B cell (primary cell): ENCODE data around the gene ALMS1. TPM values are rescaled to one million over a fixed set of nuclear protein-coding genes. Genes with fewer than 3 reads are reported as not detected.
"Not testable (repeated sequence)": the region's sequence is repeated elsewhere in the genome, so short reads cannot be mapped to it uniquely, and the experiment has no call there.

Source experiments
- ATAC-seq: fragments of 200-7000 bp; cut with Tn5 transposase; one replicate; pipeline ENCODE4 v1.10.0; 2021; ENCODE audit warnings: low read depth, mild to moderate bottlenecking, moderate number of reproducible peaks, moderate library complexity
- CTCF ChIA-PET: fragments of 350-600 bp; sonication (Branson Sonifier 250); formaldehyde crosslinking; loops from one replicate; lab custom pipeline; 2021; ENCODE audit warnings: antibody characterized with exemption, inconsistent platforms; lab: Charles Lee
- POLR2A ChIA-PET: fragments of 350-600 bp; sonication (Branson Sonifier 250); formaldehyde crosslinking; loops from one replicate; lab custom pipeline; 2021; ENCODE audit warnings: antibody characterized with exemption; lab: Charles Lee
- DNase-seq: peaks from one replicate; pipeline ENCODE4 v3.0.0; 2013
- H2AFZ ChIP-seq: 2 replicates; pipeline ENCODE4 v1.6.1; 2012; ENCODE audit warnings: mild to moderate bottlenecking, low read depth, low read length; ENCODE audit not compliant: insufficient read depth, poor library complexity, severe bottlenecking
- H3K27ac ChIP-seq, 2 donors: 1 replicate in 1 of 2; 2 replicates in 1 of 2; pipeline ENCODE4 v1.5.1; 2012 to 2013; ENCODE audit warnings: low read length in 2 of 2, mild to moderate bottlenecking in 2 of 2, moderate library complexity in 1 of 2
- H3K27me3 ChIP-seq, 4 experiments: fragments of 200-600 bp in 1 of 4; sonication (generic) in 1 of 4; replicated peaks in 1 of 4; 1 replicate in 2 of 4; 2 replicates in 2 of 4; pipeline versions ENCODE4 v1.6.1 to v1.7.0; 2013 to 2016; ENCODE audit warnings: low read length in 3 of 4, mild to moderate bottlenecking in 2 of 4, mixed read lengths in 1 of 4, moderate library complexity in 1 of 4; ENCODE audit not compliant: insufficient read depth in 4 of 4, control insufficient read depth in 3 of 4; ENCODE audit errors: control extremely low read depth in 1 of 4
- H3K36me3 ChIP-seq, 2 experiments: replicated peaks in 1 of 2; 1 replicate in 1 of 2; 2 replicates in 1 of 2; pipeline versions ENCODE4 v1.6.1 to v1.7.1; 2013; ENCODE audit warnings: low read length in 1 of 2; ENCODE audit not compliant: insufficient read depth in 2 of 2, control insufficient read depth in 1 of 2; ENCODE audit errors: control extremely low read depth in 1 of 2, extremely low read depth in 1 of 2
- H3K4me1 ChIP-seq, 2 donors: fragments of 200-600 bp in 1 of 2; sonication (generic) in 1 of 2; 1 replicate in 1 of 2; 2 replicates in 1 of 2; pipeline versions ENCODE4 v1.5.1 to v1.6.1; 2013 to 2017; ENCODE audit warnings: low read length in 2 of 2; ENCODE audit not compliant: control insufficient read depth in 2 of 2, insufficient read depth in 2 of 2
- H3K4me2 ChIP-seq: replicated peaks from 2 replicates; pipeline ENCODE3; 2012; ENCODE audit warnings: mild to moderate bottlenecking, low read depth, low read length; ENCODE audit not compliant: poor library complexity, severe bottlenecking
- H3K4me3 ChIP-seq, 5 experiments: fragments of 200-600 bp in 1 of 5; sonication (generic) in 1 of 5; 1 replicate in 3 of 5; 2 replicates in 2 of 5; pipeline versions ENCODE4 v1.5.1 to v1.7.0; 2011 to 2016; ENCODE audit warnings: low read length in 4 of 5, mild to moderate bottlenecking in 4 of 5, low read depth in 2 of 5, control low read depth in 1 of 5, moderate library complexity in 1 of 5; ENCODE audit not compliant: insufficient read depth in 1 of 5; ENCODE audit errors: control extremely low read depth in 1 of 5, extremely low read depth in 1 of 5
- H3K79me2 ChIP-seq: fragments of 200-600 bp; sonication (generic); one replicate; pipeline ENCODE4 v1.6.0; 2016; ENCODE audit warnings: low read length; ENCODE audit not compliant: control insufficient read depth, insufficient read depth
- H3K9ac ChIP-seq: fragments of 200-600 bp; sonication (generic); 2 replicates; pipeline ENCODE4 v1.6.1; 2017; ENCODE audit warnings: mild to moderate bottlenecking, low read length, moderate library complexity
- H3K9me3 ChIP-seq, 3 donors: one replicate each; pipeline versions ENCODE4 v1.6.1 to v1.7.1; 2013; ENCODE audit warnings: low read length in 2 of 3; ENCODE audit not compliant: control insufficient read depth in 2 of 3, insufficient read depth in 1 of 3; ENCODE audit errors: control extremely low read depth in 1 of 3
- H4K20me1 ChIP-seq: 2 replicates; pipeline ENCODE4 v1.6.0; 2012; ENCODE audit warnings: mild to moderate bottlenecking, low read length; ENCODE audit not compliant: insufficient read depth, control insufficient read depth, poor library complexity, severe bottlenecking
- H3K27ac Mint-ChIP-seq: one replicate; pipeline ENCODE4 v1.8.0; 2021; ENCODE audit warnings: mixed read lengths
- H3K27me3 Mint-ChIP-seq: one replicate; pipeline ENCODE4 v1.8.0; 2021; ENCODE audit warnings: mixed read lengths
- H3K4me1 Mint-ChIP-seq: one replicate; pipeline ENCODE4 v1.8.0; 2021; ENCODE audit warnings: mixed read lengths
- H3K4me3 Mint-ChIP-seq: one replicate; pipeline ENCODE4 v1.8.0; 2021; ENCODE audit warnings: mixed read lengths
- H3K9me3 Mint-ChIP-seq: one replicate; pipeline ENCODE4 v1.8.0; 2022; ENCODE audit warnings: mixed read lengths; ENCODE audit not compliant: insufficient read depth
- CTCF ChIP-seq: fragments of 200-600 bp; IDR thresholded peaks from one replicate; pipeline ENCODE4 v1.8.0; 2022; ENCODE audit warnings: antibody characterized with exemption, mild to moderate bottlenecking
- EZH2 ChIP-seq: IDR thresholded peaks from 2 replicates; pipeline ENCODE4 v1.6.1; 2012; ENCODE audit warnings: borderline replicate concordance, low read depth, mild to moderate bottlenecking, moderate library complexity, low read length; ENCODE audit not compliant: insufficient read depth, poor library complexity, severe bottlenecking
- WGBS: methylation state at CpG from one replicate; pipeline ENCODE4 v1.1.5; 2013; ENCODE audit warnings: missing lambda C conversion rate; ENCODE audit not compliant: insufficient coverage; 5-methylcytosine and 5-hydroxymethylcytosine counted together
- intact Hi-C: fragments of 100-400 bp; cut with micrococcal nuclease; formaldehyde crosslinking; loops from one replicate; pipeline ENCODE4 v1.10.0; 2022
- polyA plus RNA-seq: library from polyadenylated mRNA; depleted of rRNA; stranded (reverse); fragments of >200 nt; gene quantifications from 2 replicates; pipeline ENCODE4 v1.2.3, GENCODE V29; 2012
- total RNA-seq, 2 donors: library from RNA; stranded (reverse); fragments of 120-200 nt in 1 of 2; gene quantifications; 1 replicate in 1 of 2; 2 replicates in 1 of 2; pipeline versions ENCODE4 v1.2.3 to v1.2.4, GENCODE V29; 2013 to 2022

The ALMS1 gene
- total and polyA plus RNA-seq, 2 donors (not counting 1 experiment from before 2014, with no cell fraction given), result 4.8 to 32.1 TPM

- H3K9me3 Mint-ChIP-seq, result peaks cover 19% of the 10 kb centered on the region
- H3K27me3 Mint-ChIP-seq, result no peaks in the 10 kb centered on the region
- DNase-seq (no peak), ATAC-seq (no peak)
- intact Hi-C loops, result no loop called here
- Histone ChIP-seq H3K79me2 (no peaks in the 10 kb centered on the region), H3K4me2 (no peak overlapping the region), H3K27ac (no peak overlapping the region), H3K36me3 (peaks cover 9 to 10% of the 10 kb centered on the region in 2 experiments), H3K27me3 (no peaks in the 10 kb centered on the region), H3K9me3 (peaks cover 4 to 23% (median 21%) of the 10 kb centered on the region in 3 donors), H3K4me3 (no peak overlapping the region), H2AFZ (no peak overlapping the region), H3K4me1 (no peaks in the 10 kb centered on the region), H4K20me1 (no peaks in the 10 kb centered on the region), H3K9ac (no peak overlapping the region)
- 92% methylated on average over 1 of the region's 1 CpG for WGBS
- POLR2A ChIA-PET, result no interaction called here
- CTCF ChIA-PET, result no interaction called here
- H3K4me1 Mint-ChIP-seq, result no peaks in the 10 kb centered on the region
- TF ChIP-seq CTCF, result no peak
- no peak for TF ChIP-seq EZH2
- no peak overlapping the region for H3K4me3 Mint-ChIP-seq
- no peak overlapping the region for H3K27ac Mint-ChIP-seq
Observed at GRCh38 chr2:73532381-73532780, 146.7 kb downstream of the ALMS1 start.

- WGBS, result 100% methylated on average over 4 of the region's 6 CpGs
- POLR2A ChIA-PET, result no interaction called here
- H3K36me3 ChIP-seq, result peaks cover 10% of the 10 kb centered on the region in 2 experiments
- no peaks in the 10 kb centered on the region for H3K27me3 Mint-ChIP-seq
- H3K27me3 ChIP-seq, result no peaks in the 10 kb centered on the region
- DNase-seq (no peak), ATAC-seq (no peak)
- TF ChIP-seq CTCF (no peak), EZH2 (no peak)
- H3K4me3 ChIP-seq, result no peak overlapping the region
- H3K9me3 Mint-ChIP-seq, result peaks cover 4% of the 10 kb centered on the region
- no peak overlapping the region for H3K27ac Mint-ChIP-seq
- H3K4me1 ChIP-seq, result no peaks in the 10 kb centered on the region
- peaks cover 4 to 22% (median 9%) of the 10 kb centered on the region in 3 donors for H3K9me3 ChIP-seq
- H3K4me1 Mint-ChIP-seq, result no peaks in the 10 kb centered on the region
- H3K79me2 ChIP-seq, result no peaks in the 10 kb centered on the region
- H4K20me1 ChIP-seq, result no peaks in the 10 kb centered on the region
- CTCF ChIA-PET, result no interaction called here
- no peak overlapping the region for H3K9ac ChIP-seq
- no peak overlapping the region for H3K27ac ChIP-seq
- no peak overlapping the region for H3K4me2 ChIP-seq
- H2AFZ ChIP-seq, result no peak overlapping the region
- H3K4me3 Mint-ChIP-seq, result no peak overlapping the region
- intact Hi-C loops, result no loop called here
Observed at GRCh38 chr2:73536133-73536840, 150.7 kb downstream of the ALMS1 start.

GRCh38 chr2:73560875-73561274 is 175.2 kb downstream of the ALMS1 start:
- H3K79me2 ChIP-seq, H3K27ac ChIP-seq: not testable (repeated sequence)
- 97% methylated on average over 3 of the region's 5 CpGs for WGBS

More at GRCh38 chr2:73560875-73561274, 175.2 kb downstream of the ALMS1 start:
- intact Hi-C loops, H3K4me3 Mint-ChIP-seq, DNase-seq, H3K9me3 Mint-ChIP-seq, H3K4me2 ChIP-seq, H3K27me3 Mint-ChIP-seq, ATAC-seq, POLR2A ChIA-PET, H3K27ac Mint-ChIP-seq, H3K9ac ChIP-seq, H3K4me1 Mint-ChIP-seq, H3K36me3 ChIP-seq, H3K4me3 ChIP-seq, H3K4me1 ChIP-seq, H2AFZ ChIP-seq, H3K9me3 ChIP-seq, CTCF ChIA-PET, H3K27me3 ChIP-seq, H4K20me1 ChIP-seq: not testable (repeated sequence)
